Measurements from ENCODE around the gene ZSCAN10. TPM values are rescaled to one million over a fixed set of nuclear protein-coding genes. Genes with fewer than 3 reads are reported as not detected.

ZSCAN10 gene
- total and polyA plus RNA-seq, 2 of the 13 experiments (the other 11 are each of a cell fraction or from before 2014, with no cell fraction given): not detected

GRCh38 chr16:3112058-3112880 lies 13.2 kb upstream of the ZSCAN10 start, which contains the start of gene ZNF205 (continued):
- TF ChIP-seq, protein P1, sequence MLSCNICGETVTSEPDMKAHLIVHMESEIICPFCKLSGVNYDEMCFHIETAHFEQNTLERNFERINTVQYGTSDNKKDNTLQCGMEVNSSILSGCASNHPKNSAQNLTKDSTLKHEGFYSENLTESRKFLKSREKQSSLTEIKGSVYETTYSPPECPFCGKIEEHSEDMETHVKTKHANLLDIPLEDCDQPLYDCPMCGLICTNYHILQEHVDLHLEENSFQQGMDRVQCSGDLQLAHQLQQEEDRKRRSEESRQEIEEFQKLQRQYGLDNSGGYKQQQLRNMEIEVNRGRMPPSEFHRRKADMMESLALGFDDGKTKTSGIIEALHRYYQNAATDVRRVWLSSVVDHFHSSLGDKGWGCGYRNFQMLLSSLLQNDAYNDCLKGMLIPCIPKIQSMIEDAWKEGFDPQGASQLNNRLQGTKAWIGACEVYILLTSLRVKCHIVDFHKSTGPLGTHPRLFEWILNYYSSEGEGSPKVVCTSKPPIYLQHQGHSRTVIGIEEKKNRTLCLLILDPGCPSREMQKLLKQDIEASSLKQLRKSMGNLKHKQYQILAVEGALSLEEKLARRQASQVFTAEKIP (CRISPR knock-in tag; IDR thresholded peaks at IDR 0.05; ENCODE audit: borderline replicate concordance): no peak
- TF ChIP-seq TBX2 (CRISPR knock-in tag; IDR thresholded peaks at IDR 0.05; ENCODE audit: borderline replicate concordance) (no peak), AGO2 (optimal IDR thresholded peaks at IDR 0.05; ENCODE audit: low read depth, low read length) (no peak), RNF219 (CRISPR knock-in tag; IDR thresholded peaks at IDR 0.05) (no peak), TOE1 (CRISPR knock-in tag; IDR thresholded peaks at IDR 0.05) (no peak), SMARCC2 (IDR thresholded peaks at IDR 0.05) (no peak), RFXAP (CRISPR knock-in tag; IDR thresholded peaks at IDR 0.05; ENCODE audit: borderline replicate concordance) (peak; percentile 39; the same call in 1 of the 2 replicates), MAFF (IDR thresholded peaks at IDR 0.05; ENCODE audit: low read depth, low read length) (no peak), ZFX (CRISPR knock-in tag; IDR thresholded peaks at IDR 0.05; ENCODE audit: low read depth) (peak; percentile 86), MEIS1 (CRISPR knock-in tag; IDR thresholded peaks at IDR 0.05; ENCODE audit: borderline replicate concordance) (peak; percentile 79; the same call in 1 of the 2 replicates), ZNF333 (CRISPR knock-in tag; IDR thresholded peaks at IDR 0.05; ENCODE audit: borderline replicate concordance) (peak; percentile 47; the same call in 1 of the 2 replicates), ZNF790 (CRISPR knock-in tag; IDR thresholded peaks at IDR 0.05; ENCODE audit: borderline replicate concordance) (no peak; the same call in 1 of the 2 replicates), ATF7 (IDR thresholded peaks at IDR 0.05) (no peak), ATF7 (CRISPR knock-in tag; IDR thresholded peaks at IDR 0.05) (peak; percentile 35; the same call in 1 of the 2 replicates), ZFP41 (CRISPR knock-in tag; IDR thresholded peaks at IDR 0.05; ENCODE audit: borderline replicate concordance) (no peak), SAP130 (CRISPR knock-in tag; IDR thresholded peaks at IDR 0.05; ENCODE audit: low read depth) (peak; percentile 96), ZNF558 (CRISPR knock-in tag; IDR thresholded peaks at IDR 0.05; ENCODE audit: borderline replicate concordance) (no peak), MXD4 (CRISPR knock-in tag; IDR thresholded peaks at IDR 0.05) (peak; percentile 58), RAD21 (CRISPR knock-in tag; IDR thresholded peaks at IDR 0.05) (peak; percentile 41; the same call in 1 of the 2 replicates), RARA (CRISPR knock-in tag; IDR thresholded peaks at IDR 0.05) (peak; percentile 43; the same call in 1 of the 2 replicates)
- TF ChIP-seq, protein P2, sequence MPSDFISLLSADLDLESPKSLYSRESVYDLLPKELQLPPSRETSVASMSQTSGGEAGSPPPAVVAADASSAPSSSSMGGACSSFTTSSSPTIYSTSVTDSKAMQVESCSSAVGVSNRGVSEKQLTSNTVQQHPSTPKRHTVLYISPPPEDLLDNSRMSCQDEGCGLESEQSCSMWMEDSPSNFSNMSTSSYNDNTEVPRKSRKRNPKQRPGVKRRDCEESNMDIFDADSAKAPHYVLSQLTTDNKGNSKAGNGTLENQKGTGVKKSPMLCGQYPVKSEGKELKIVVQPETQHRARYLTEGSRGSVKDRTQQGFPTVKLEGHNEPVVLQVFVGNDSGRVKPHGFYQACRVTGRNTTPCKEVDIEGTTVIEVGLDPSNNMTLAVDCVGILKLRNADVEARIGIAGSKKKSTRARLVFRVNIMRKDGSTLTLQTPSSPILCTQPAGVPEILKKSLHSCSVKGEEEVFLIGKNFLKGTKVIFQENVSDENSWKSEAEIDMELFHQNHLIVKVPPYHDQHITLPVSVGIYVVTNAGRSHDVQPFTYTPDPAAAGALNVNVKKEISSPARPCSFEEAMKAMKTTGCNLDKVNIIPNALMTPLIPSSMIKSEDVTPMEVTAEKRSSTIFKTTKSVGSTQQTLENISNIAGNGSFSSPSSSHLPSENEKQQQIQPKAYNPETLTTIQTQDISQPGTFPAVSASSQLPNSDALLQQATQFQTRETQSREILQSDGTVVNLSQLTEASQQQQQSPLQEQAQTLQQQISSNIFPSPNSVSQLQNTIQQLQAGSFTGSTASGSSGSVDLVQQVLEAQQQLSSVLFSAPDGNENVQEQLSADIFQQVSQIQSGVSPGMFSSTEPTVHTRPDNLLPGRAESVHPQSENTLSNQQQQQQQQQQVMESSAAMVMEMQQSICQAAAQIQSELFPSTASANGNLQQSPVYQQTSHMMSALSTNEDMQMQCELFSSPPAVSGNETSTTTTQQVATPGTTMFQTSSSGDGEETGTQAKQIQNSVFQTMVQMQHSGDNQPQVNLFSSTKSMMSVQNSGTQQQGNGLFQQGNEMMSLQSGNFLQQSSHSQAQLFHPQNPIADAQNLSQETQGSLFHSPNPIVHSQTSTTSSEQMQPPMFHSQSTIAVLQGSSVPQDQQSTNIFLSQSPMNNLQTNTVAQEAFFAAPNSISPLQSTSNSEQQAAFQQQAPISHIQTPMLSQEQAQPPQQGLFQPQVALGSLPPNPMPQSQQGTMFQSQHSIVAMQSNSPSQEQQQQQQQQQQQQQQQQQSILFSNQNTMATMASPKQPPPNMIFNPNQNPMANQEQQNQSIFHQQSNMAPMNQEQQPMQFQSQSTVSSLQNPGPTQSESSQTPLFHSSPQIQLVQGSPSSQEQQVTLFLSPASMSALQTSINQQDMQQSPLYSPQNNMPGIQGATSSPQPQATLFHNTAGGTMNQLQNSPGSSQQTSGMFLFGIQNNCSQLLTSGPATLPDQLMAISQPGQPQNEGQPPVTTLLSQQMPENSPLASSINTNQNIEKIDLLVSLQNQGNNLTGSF (CRISPR knock-in tag; IDR thresholded peaks at IDR 0.05): no peak
